ENCODE data around the gene MYO3B. TPM values are rescaled to one million over a fixed set of nuclear protein-coding genes. Genes with fewer than 3 reads are reported as not detected.

Gene MYO3B
- total RNA-seq, 2 donors from 2014 or later = 5.2 to 10.9 TPM

DNA sequence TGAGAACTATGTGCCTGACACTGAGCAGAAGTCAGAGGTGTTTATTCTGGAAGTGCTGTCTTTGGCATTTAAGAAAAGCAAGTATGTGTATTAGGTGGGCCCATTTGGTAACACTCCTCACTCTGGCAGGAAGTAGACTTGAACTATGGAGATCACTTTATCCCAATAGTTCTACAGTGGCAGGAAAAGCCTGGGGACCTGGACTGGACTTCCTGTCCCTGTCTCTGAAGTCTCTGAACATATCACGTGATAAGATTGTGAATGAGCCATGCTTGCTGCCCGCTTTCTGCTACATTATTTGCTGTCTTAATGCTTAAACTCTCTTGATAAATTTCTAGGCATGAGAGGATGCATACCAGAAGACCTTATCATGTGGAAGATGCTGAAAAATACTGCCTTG, 203.7 kb downstream of the MYO3B start:
- Histone ChIP-seq H3K4me3 (ENCODE audit: low read length) (no peak overlapping the region), H3K36me3 (ENCODE audit: control insufficient read depth, insufficient read depth, low read length) (no peaks in the 10 kb centered on the region), H3K27ac (ENCODE audit: low read depth, low read length) (no peak overlapping the region), H3K27me3 (ENCODE audit: control insufficient read depth, insufficient read depth, low read length, poor library complexity, severe bottlenecking) (no peaks in the 10 kb centered on the region), H3K9me3 (ENCODE audit: control insufficient read depth, low read length) (no peaks in the 10 kb centered on the region), H3K9ac (ENCODE audit: extremely low read depth, low read length, poor library complexity, severe bottlenecking) (no peak overlapping the region), H3K4me1 (ENCODE audit: control insufficient read depth, insufficient read depth, low read length) (peaks cover 2% of the 10 kb centered on the region)
- TF ChIP-seq, protein P1, sequence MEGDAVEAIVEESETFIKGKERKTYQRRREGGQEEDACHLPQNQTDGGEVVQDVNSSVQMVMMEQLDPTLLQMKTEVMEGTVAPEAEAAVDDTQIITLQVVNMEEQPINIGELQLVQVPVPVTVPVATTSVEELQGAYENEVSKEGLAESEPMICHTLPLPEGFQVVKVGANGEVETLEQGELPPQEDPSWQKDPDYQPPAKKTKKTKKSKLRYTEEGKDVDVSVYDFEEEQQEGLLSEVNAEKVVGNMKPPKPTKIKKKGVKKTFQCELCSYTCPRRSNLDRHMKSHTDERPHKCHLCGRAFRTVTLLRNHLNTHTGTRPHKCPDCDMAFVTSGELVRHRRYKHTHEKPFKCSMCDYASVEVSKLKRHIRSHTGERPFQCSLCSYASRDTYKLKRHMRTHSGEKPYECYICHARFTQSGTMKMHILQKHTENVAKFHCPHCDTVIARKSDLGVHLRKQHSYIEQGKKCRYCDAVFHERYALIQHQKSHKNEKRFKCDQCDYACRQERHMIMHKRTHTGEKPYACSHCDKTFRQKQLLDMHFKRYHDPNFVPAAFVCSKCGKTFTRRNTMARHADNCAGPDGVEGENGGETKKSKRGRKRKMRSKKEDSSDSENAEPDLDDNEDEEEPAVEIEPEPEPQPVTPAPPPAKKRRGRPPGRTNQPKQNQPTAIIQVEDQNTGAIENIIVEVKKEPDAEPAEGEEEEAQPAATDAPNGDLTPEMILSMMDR (conservative IDR thresholded peaks at IDR 0.05) = no peak
- Mint-ChIP-seq H3K4me3 (no peak overlapping the region), H3K27me3 (ENCODE audit: insufficient read depth) (no peaks in the 10 kb centered on the region), H3K36me3 (ENCODE audit: low read depth) (no peaks in the 10 kb centered on the region), H3K27ac (no peak overlapping the region), H3K4me1 (peaks cover 3% of the 10 kb centered on the region), H3K9me3 (no peaks in the 10 kb centered on the region)
- no peak for DNase-seq
- 95% methylated on average over 2 of the region's 2 CpGs for WGBS, 2 experiments (ENCODE audit: insufficient coverage in 1 of 2, insufficient read length in 1 of 2)

DNA sequence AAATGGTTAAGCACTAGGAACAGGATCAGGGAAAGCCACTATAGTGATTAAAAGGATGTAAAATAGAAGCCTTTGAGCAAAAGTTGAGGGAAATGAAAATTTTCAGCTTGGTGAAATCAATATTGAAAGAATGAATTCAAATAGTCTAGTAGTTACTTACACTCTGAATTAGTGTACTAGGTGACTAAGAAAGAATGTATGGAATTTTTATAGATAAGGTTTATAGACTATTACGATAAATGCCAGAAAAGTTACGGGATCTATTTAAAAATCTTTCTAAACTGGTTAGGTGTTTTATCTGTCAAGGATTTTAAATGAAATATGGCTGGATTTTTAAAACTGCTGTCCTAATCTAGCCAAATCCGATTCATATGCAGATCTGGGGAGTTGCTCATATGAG, 208.6 kb downstream of the MYO3B start:
- Mint-ChIP-seq H3K27me3 (ENCODE audit: insufficient read depth) (no peaks in the 10 kb centered on the region), H3K4me1 (no peaks in the 10 kb centered on the region), H3K27ac (no peak overlapping the region), H3K36me3 (ENCODE audit: low read depth) (no peaks in the 10 kb centered on the region), H3K9me3 (no peaks in the 10 kb centered on the region), H3K4me3 (no peak overlapping the region)
- Histone ChIP-seq H3K9ac (ENCODE audit: extremely low read depth, low read length, poor library complexity, severe bottlenecking) (no peak overlapping the region), H3K27ac (ENCODE audit: low read depth, low read length) (no peak overlapping the region), H3K9me3 (ENCODE audit: control insufficient read depth, low read length) (no peaks in the 10 kb centered on the region), H3K36me3 (ENCODE audit: control insufficient read depth, insufficient read depth, low read length) (no peaks in the 10 kb centered on the region), H3K27me3 (ENCODE audit: control insufficient read depth, insufficient read depth, low read length, poor library complexity, severe bottlenecking) (no peaks in the 10 kb centered on the region), H3K4me1 (ENCODE audit: control insufficient read depth, insufficient read depth, low read length) (no peaks in the 10 kb centered on the region), H3K4me3 (ENCODE audit: low read length) (no peak overlapping the region)
- TF ChIP-seq, protein P1 (conservative IDR thresholded peaks at IDR 0.05) = no peak
- 78 to 82% methylated on average over 3 of the region's 3 CpGs for WGBS, 2 experiments (ENCODE audit: insufficient coverage in 1 of 2, insufficient read length in 1 of 2)
- DNase-seq = no peak

DNA sequence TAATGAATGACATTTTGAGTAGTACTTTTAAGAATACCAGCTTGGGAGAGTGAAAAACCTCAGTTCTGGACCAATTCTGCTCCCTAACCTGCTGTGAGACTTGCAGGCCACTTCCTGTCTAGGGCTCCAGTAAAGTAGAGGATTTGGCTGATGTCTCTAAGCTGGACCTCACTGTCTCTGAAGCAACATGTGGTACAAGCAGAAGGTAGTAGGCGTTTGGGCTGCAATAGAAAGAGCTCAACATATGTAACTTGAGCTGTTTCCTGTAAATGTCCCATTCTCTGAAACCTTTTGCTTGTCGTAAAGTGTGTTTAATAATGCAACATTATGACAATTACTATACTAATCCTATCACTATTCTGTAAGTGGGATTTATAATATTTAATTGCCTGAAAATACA, 213.1 kb downstream of the MYO3B start:
- H3K9me3 ChIP-seq (ENCODE audit: control insufficient read depth, low read length) = no peaks in the 10 kb centered on the region
- WGBS, 2 experiments (ENCODE audit: insufficient coverage in 1 of 2, insufficient read length in 1 of 2) = 71 to 72% methylated on average over 1 of the region's 2 CpGs
- peaks cover 3% of the 10 kb centered on the region for H3K4me1 Mint-ChIP-seq
- H3K27ac ChIP-seq (ENCODE audit: low read depth, low read length) = no peak overlapping the region
- peaks cover 6% of the 10 kb centered on the region for H3K36me3 Mint-ChIP-seq (ENCODE audit: low read depth)
- no peak overlapping the region for H3K4me3 ChIP-seq (ENCODE audit: low read length)
- DNase-seq = no peak
- no peaks in the 10 kb centered on the region for H3K9me3 Mint-ChIP-seq
- no peak overlapping the region for H3K27ac Mint-ChIP-seq
- peaks cover 10% of the 10 kb centered on the region for H3K27me3 ChIP-seq (ENCODE audit: control insufficient read depth, insufficient read depth, low read length, poor library complexity, severe bottlenecking)
- H3K27me3 Mint-ChIP-seq (ENCODE audit: insufficient read depth) = no peaks in the 10 kb centered on the region
- no peaks in the 10 kb centered on the region for H3K36me3 ChIP-seq (ENCODE audit: control insufficient read depth, insufficient read depth, low read length)
- TF ChIP-seq, protein P1 (conservative IDR thresholded peaks at IDR 0.05) = no peak
- no peak overlapping the region for H3K9ac ChIP-seq (ENCODE audit: extremely low read depth, low read length, poor library complexity, severe bottlenecking)
- H3K4me3 Mint-ChIP-seq = no peak overlapping the region
- no peaks in the 10 kb centered on the region for H3K4me1 ChIP-seq (ENCODE audit: control insufficient read depth, insufficient read depth, low read length)
